Spleen (tissue), 11 donors: ENCODE data around the gene CGB5. TPM values are rescaled to one million over a fixed set of nuclear protein-coding genes. Genes with fewer than 3 reads are reported as not detected.
"Not testable (repeated sequence)": the region's sequence is repeated elsewhere in the genome, so short reads cannot be mapped to it uniquely, and the experiment has no call there.

Source experiments
- DNase-seq: peaks from one replicate; pipeline ENCODE4 v3.0.0-alpha.2; 2020
- H3K27ac ChIP-seq, 8 donors: fragments of 200-600 bp; sonication (generic) in 7 of 8; 1 replicate in 4 of 8; 2 replicates in 4 of 8; pipeline versions ENCODE4 v1.5.0 to v1.8.0; 2016 to 2021; ENCODE audit warnings: inconsistent platforms in 4 of 8, mild to moderate bottlenecking in 4 of 8, moderate library complexity in 1 of 8
- H3K27me3 ChIP-seq, 7 donors: fragments of 200-600 bp; sonication (generic) in 6 of 7; replicated peaks in 1 of 7; 1 replicate in 4 of 7; 2 replicates in 3 of 7; pipeline versions ENCODE4 v1.5.0 to v1.8.0; 2016 to 2021; ENCODE audit warnings: inconsistent platforms in 3 of 7, mild to moderate bottlenecking in 1 of 7
- H3K36me3 ChIP-seq, 6 donors: fragments of 200-600 bp; sonication (generic) in 5 of 6; 1 replicate in 4 of 6; 2 replicates in 2 of 6; pipeline versions ENCODE4 v1.5.0 to v1.8.0; 2016 to 2021; ENCODE audit warnings: inconsistent platforms in 2 of 6
- H3K4me1 ChIP-seq, 6 donors: fragments of 200-600 bp; sonication (generic) in 5 of 6; 1 replicate in 3 of 6; 2 replicates in 3 of 6; pipeline versions ENCODE4 v1.5.0 to v1.8.0; 2016 to 2021; ENCODE audit warnings: inconsistent platforms in 3 of 6
- H3K4me3 ChIP-seq, 8 donors: fragments of 200-600 bp; sonication (generic) in 7 of 8; 1 replicate in 4 of 8; 2 replicates in 4 of 8; pipeline versions ENCODE4 v1.5.0 to v1.8.0; 2016 to 2021; ENCODE audit warnings: inconsistent platforms in 4 of 8, mild to moderate bottlenecking in 4 of 8, moderate library complexity in 2 of 8
- H3K9me3 ChIP-seq, 8 donors: fragments of 200-600 bp; sonication (generic) in 7 of 8; 1 replicate in 4 of 8; 2 replicates in 4 of 8; pipeline versions ENCODE4 v1.5.0 to v1.8.0; 2016 to 2021; ENCODE audit warnings: inconsistent platforms in 4 of 8
- WGBS, 5 donors: extraction: QIAGEN DNeasy Blood & Tissue Kit in 3 of 5; methylation state at CpG; one replicate each; pipeline versions ENCODE4 v1.1.5 to v1.1.7; 2013 to 2018; 5-methylcytosine and 5-hydroxymethylcytosine counted together
- intact Hi-C: fragments of 100-400 bp; cut with DNase I; formaldehyde crosslinking; loops from one replicate; pipeline ENCODE4 v1.15.0; 2023; ENCODE audit warnings: low total_unique reads
- polyA plus RNA-seq, 3 donors: library from polyadenylated mRNA; stranded (reverse); fragments of 200-250 nt; gene quantifications; one replicate each; pipeline ENCODE4 v1.2.1, GENCODE V29; 2013
- total RNA-seq, 7 donors: library from RNA; depleted of rRNA in 3 of 7; stranded (reverse); fragments of >200 nt in 3 of 7; fragmentation: NEBNext Ultra II Directional in 4 of 7; extraction: Animal tissue kit (Norgen Biotek cat#: 25700) in 4 of 7; gene quantifications; one replicate each; pipeline versions ENCODE4 v1.1.0 to v1.2.1, GENCODE V29; 2016 to 2021
- TF ChIP-seq, protein P1 (sequence below), 11 experiments: fragments of 200-600 bp in 7 of 11; fragments of 450-650 bp in 4 of 11; sonication (generic) in 4 of 11; IDR thresholded peaks in 8 of 11; conservative IDR thresholded peaks in 3 of 11; 1 replicate in 7 of 11; 2 replicates in 4 of 11; pipeline versions ENCODE4 v1.4.0 to v1.8.0; 2016 to 2021; ENCODE audit warnings: antibody characterized with exemption in 11 of 11, inconsistent platforms in 4 of 11, mild to moderate bottlenecking in 1 of 11
- donor health status: healthy with polysubstance abuse.
- donor health status: DM: no; HTN: no; CAD: no; lungs with moderate emphysema.
- donor health status: DM: no; HTN: no; CAD: no.
- donor health status: Bipolar disorder and iron deficiency.
- donor health status: healthy.
- donor health status: DM: no; HTN: no; CAD: no.
- donor health status: DM: yes; HTN: yes; CAD: no.

Gene CGB5
- total and polyA plus RNA-seq, 10 donors = not detected

DNA sequence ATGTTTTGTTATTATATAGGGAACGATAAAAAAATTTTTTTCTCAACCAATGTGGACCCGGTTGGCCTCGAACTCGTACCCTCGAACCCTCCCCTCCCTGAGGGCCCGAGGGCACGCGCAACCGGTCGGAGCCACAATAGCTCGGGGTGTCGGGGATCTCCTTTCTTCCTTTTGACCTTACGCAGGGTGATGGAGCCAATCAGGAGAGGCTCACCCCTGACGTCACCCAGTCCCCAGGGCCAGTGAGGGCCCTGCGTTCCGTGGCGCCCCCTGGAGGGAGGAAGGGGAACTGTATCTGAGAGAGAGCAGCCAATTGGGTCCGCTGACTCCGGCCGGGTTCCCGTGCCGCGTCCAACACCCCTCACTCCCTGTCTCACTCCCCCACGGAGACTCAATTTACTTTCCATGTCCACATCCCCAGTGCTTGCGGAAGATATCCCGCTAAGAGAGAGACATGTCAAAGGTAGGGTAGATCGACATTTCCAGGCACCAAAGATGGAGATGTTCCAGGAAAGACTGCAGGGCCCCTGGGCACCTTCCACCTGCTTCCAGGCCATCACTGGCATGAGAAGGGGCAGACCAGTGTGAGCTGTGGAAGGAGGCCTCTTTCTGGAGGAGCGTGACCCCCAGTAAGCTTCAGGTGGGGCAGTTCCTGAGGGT is 11.9 kb upstream of the CGB5 start, which contains the start of gene CGB2:
TSS of gene CGB2 (plus strand) at position 249 of the 660 bp plus-strand sequence. CDS start at position 455, 206 bp downstream.
- H3K36me3 ChIP-seq, intact Hi-C loops: not testable (repeated sequence)
- 18 to 37% (median 27%) methylated on average over 27 to 28 of the region's 28 CpGs for WGBS, 5 donors

DNA sequence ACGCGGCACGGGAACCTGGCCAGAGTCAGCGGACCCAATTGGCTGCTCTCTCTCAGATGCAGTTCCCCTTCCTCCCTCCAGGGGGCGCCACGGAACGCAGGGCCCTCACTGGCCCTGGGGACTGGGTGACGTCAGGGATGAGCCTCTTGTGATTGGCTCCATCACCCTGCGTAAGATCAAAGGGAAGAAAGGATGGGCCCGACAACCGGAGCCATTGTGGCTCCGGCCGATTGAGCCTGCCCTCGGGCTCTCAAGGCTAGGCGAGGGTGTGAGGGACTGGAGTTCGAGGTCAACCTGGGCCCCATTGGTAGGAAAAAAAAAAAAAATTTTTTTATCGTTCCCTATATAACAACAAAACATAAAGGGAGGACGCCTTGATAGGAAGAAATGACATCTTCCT is 6.8 kb upstream of the CGB5 start, which contains the start of gene CGB1:
TSS of gene CGB1 (minus strand) at position 81 of the 400 bp plus-strand sequence. CDS start 184 bp downstream, outside the sequence.
- H3K4me3 ChIP-seq, H3K27me3 ChIP-seq, H3K4me1 ChIP-seq, H3K36me3 ChIP-seq, H3K27ac ChIP-seq, H3K9me3 ChIP-seq, intact Hi-C loops, DNase-seq: not testable (repeated sequence)
- WGBS, 5 donors = 50 to 67% (median 54%) methylated on average over 17 to 18 of the region's 18 CpGs
- TF ChIP-seq, protein P1, sequence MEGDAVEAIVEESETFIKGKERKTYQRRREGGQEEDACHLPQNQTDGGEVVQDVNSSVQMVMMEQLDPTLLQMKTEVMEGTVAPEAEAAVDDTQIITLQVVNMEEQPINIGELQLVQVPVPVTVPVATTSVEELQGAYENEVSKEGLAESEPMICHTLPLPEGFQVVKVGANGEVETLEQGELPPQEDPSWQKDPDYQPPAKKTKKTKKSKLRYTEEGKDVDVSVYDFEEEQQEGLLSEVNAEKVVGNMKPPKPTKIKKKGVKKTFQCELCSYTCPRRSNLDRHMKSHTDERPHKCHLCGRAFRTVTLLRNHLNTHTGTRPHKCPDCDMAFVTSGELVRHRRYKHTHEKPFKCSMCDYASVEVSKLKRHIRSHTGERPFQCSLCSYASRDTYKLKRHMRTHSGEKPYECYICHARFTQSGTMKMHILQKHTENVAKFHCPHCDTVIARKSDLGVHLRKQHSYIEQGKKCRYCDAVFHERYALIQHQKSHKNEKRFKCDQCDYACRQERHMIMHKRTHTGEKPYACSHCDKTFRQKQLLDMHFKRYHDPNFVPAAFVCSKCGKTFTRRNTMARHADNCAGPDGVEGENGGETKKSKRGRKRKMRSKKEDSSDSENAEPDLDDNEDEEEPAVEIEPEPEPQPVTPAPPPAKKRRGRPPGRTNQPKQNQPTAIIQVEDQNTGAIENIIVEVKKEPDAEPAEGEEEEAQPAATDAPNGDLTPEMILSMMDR (IDR thresholded peaks at IDR 0.05 in 8 of 11, conservative IDR thresholded peaks at IDR 0.05 in 3 of 11) = peak in 4 of 11 experiments; percentile 11 to 47 (median 32)

More for the DNA sequence above, 11.9 kb upstream of the CGB5 start, which contains the start of gene CGB2:
- H3K27me3 ChIP-seq = peaks cover 0 to 14% (median 5%) of the 10 kb centered on the region in 7 donors
- not testable (repeated sequence) for DNase-seq, H3K4me3 ChIP-seq, H3K4me1 ChIP-seq, H3K27ac ChIP-seq, H3K9me3 ChIP-seq
- TF ChIP-seq, protein P1 (IDR thresholded peaks at IDR 0.05 in 8 of 11, conservative IDR thresholded peaks at IDR 0.05 in 3 of 11) = peak in 5 of 11 experiments; percentile 9 to 38 (median 27)

DNA sequence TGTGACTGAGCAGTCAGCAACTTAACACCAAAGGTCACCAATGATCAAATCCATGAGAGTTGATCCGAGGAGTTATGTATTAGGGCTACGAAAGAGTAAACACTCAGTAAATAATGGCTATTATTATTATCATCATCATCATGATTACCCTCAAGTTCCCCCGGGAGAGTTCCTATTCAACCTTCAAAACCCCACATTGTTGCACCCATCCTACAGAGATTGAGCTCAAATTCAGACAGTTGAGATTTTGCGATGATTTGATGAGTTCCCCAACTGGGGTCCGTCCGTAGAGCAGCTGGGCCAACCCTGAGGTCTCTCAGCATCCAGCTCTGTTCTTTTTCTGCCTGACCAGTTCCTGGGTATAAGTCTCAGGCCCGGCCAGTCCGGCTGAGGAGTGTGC is 5.5 kb upstream of the CGB5 start:
- H3K36me3 ChIP-seq, DNase-seq, H3K27ac ChIP-seq, H3K27me3 ChIP-seq, H3K4me3 ChIP-seq, intact Hi-C loops, H3K4me1 ChIP-seq, H3K9me3 ChIP-seq: not testable (repeated sequence)
- WGBS, 5 donors = 88 to 99% (median 93%) methylated on average over 5 to 8 of the region's 8 CpGs

DNA sequence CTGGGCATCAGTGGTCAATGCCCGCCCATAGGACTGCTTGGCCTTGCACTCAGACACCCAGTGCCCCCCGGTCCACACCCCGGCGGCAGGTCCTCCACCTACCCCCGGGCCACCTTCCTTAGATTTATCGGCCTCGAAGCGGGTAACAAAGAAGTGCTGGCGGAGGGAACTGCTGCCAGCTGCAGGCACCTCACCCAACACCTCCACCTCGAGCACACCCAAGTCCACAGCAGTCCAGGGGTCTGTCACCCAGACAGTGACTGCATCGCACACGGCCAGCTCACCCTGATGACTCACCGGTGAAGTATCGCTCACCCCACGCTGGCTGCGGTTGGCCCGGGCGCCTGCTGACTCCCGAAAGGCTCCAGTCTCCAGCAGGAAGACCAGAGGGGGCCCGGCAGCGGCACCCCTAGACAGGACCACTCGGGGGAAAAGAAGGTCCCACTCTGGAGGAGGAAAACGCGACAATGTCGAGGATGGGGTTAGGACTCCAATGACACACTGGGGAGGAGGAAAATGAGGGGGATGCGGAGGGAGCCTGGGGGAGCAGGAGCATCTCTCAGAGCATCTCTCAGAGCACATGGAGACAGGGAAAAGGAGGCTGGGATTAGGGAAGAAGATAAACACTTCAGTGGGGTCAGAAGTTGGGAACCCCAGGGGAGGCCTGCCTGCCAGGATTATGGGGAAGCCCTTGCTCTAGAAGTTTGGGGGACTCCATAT is 4.9 kb upstream of the CGB5 start:
- DNase-seq, H3K4me3 ChIP-seq, H3K9me3 ChIP-seq, intact Hi-C loops, H3K4me1 ChIP-seq, H3K27me3 ChIP-seq, H3K27ac ChIP-seq, H3K36me3 ChIP-seq: not testable (repeated sequence)
- WGBS, 5 donors = 86 to 93% (median 88%) methylated on average over 15 to 26 of the region's 26 CpGs

DNA sequence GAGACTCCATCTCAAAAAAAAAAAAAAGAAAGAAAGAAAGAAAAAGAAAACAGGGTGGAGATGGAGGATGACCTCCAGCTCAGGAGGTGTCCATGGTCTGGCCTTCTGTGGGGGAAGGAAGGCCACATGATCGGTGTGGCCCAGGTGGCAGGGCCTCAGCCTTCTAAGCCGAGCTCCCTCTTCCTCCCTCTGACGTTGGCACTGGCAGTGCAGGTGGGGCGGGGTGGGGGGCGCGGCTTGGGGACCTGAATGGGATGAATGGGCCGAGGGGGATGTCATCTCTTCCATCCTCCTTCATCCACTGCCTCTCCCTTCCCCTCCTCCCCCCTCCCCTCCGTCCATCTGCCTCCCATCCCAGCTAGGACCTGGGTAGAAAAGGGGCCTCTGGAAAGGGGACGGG is 3.9 kb upstream of the CGB5 start:
- H3K4me3 ChIP-seq, H3K36me3 ChIP-seq, DNase-seq, H3K27me3 ChIP-seq, intact Hi-C loops, H3K4me1 ChIP-seq, H3K27ac ChIP-seq, H3K9me3 ChIP-seq: not testable (repeated sequence)
- WGBS, 5 donors = 51 to 70% (median 64%) methylated on average over 8 to 9 of the region's 9 CpGs
